Measurements from ENCODE around the gene PLA2G2C.

Gene PLA2G2C

DNA sequence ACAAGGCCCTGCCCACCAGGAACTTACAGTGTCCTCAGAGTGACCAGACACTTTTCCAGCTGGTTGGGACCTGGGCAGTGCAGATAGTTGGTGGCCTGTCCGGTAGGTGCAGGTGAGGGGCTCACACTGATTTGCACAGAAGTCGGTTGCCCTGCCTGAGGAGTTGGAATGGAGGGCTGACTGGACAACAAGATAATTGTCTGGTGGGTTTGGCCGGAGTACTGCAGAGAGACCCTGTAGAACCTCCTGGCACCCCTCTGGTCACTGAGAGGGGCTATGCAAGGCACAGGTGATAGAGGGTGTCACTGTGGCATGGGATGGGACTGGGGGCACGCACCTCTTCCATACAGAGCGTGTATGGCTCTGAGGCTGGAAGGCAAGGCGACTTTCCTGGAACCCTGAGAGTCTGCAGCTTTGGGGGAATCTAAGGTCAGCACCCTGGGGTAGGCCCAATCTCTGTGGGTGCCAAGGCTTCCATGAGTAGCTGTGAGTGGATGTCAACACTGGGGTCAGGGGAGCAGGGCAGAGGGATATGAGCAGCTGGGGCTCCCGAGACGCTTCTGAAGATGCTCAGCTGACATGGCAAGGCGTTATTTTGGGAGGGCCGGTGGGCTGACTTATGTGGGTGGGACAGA lies 59.4 kb downstream of the PLA2G2C start:
- DNase-seq: no peak

DNA sequence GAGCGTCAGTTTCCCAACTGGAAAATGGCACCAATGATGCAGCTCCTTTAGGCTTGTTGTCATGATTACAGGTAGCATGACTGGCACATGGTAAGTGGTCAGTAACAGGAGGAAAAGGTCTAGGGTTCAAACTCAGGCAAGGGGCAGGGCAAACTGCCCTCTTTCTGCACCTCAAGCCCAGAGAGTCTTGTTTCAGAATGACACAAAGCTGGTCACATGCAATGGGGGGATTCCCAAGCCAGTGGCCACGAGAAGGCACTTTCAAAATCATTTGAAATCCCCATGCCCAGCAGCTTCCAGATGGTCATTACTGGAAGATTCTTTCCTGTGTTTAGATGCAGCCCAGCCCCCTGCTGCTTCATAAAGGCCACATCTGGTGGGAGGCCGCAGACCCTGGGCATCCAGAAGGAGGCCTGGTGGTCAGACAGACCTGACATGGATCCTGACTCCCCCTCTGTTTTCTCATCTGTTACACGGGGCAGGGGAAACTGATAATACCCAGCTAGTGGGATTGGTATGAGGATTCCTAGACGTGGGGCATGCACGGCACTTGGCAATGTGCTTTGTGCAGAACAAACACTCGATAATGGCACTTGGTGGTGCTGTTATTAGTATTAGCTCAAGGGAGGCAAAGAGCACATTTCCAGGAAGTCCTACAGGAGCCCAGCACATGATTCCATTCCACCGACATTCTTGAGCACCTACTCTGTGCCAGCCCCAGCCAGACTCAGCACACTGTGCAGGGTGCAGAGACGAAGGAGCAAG lies 60.1 kb downstream of the PLA2G2C start:
- DNase-seq: no peak

GRCh38 chr1:20125100-20125499 lies 61.2 kb downstream of the PLA2G2C start:
- no peak for DNase-seq

DNA sequence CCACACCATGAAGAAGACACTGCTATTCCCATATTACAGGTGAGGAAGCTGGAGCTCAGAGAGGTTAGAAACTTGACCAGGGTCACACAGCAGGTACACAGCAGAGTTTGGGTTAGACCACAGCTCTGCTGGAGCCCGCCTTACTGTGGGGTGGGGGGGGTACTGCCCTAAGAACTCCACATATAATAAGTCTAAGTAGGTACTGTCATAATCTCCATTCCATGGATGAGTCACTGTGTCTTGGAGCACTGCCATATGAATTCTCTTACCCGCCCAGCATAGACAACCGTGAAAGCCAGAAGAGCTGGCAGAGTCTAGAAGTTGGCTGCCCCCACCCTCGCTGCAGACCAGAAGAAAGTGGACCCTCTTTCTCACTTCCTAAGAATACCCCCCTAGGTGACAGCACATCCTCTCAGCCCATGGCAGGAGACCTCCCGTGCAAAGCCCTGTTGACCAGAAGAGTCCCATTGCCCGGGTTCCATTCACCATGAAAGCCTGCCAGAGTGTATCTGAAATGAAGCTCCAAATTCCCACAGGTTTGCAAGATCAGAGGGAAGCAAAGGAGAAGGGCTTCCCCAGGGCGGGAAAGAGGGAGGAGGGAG lies 61.8 kb downstream of the PLA2G2C start:
- DNase-seq: no peak

GRCh38 chr1:20123722-20124455 lies 62.4 kb downstream of the PLA2G2C start:
- DNase-seq: no peak

GRCh38 chr1:20120796-20121195 lies 65.5 kb downstream of the PLA2G2C start:
- DNase-seq: no peak

DNA sequence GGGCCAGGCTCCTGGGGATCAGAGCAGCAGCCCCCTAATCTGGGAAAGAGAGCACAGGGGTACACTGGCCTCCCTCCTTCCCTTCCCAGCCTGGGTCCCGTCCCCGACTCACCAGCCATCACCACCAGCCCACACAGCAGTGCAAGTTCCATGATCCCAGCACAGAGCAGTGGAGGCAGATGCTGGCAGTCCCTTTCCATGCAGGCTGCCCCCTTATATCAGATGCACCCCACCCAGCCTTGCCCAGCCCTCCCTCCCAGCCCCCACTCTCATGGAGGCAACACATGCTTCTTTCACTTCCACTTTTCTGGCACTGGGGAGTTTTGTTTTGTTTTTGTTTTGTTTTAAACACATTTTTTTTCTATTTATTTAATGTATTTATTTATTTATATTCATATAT lies 67.0 kb downstream of the PLA2G2C start, which contains the start of gene PLA2G2D:
TSS of gene PLA2G2D (minus strand) at position 190 of the 400 bp plus-strand sequence. CDS start at position 152, 38 bp downstream.
- DNase-seq: no peak

GRCh38 chr1:20117236-20117635 lies 69.1 kb downstream of the PLA2G2C start:
- no peak for DNase-seq

DNA sequence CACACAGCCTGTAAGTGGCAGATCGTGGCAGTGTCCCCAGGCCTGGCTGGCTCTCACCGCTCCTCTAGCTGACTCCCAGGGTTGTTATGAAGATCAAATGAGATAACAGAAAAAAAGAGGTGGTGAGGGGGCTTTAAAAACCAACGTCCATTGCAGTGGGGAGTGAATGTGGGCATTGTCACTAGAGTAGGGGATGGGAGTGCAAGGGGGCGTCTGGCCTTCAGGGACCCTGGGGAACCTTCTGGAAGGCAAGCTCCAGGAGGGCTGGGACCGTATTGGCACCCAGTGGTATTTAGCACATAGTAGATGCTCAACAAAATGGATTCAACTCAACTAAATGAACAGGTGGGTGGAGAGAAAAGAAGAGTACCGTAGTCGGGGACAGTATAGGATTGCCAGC lies 70.4 kb downstream of the PLA2G2C start:
- DNase-seq: no peak

GRCh38 chr1:20115479-20115878 lies 70.8 kb downstream of the PLA2G2C start:
- DNase-seq: no peak

DNA sequence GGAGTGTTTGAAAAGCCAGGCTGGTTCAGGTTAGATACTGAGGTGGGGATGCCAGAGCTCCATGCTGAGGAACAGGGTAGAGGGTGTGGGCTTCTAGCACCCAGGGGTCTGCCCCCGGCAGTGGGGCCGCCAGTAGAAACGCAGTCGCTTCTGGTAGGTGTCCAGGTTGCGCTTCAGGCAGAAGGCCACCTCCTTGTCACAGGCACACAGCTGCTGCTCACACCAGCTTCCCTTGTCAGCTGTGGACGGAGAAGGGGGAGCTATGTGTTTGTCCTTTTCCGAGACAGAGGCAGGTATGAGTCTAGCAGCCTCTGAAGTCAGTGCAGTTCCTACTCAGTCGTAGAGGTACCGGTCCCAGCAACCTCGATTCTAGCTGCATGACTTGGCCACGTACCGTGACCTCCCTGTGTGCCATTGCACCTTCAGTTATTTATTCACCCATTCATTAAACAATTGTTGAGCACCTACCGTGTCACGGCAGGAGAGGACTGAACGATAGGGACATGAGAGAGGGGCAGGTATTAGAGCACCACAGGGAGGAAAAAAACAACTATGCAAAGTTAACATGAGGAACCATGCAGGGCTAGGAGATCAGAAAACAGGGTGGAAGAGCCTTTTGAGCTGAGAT lies 72.2 kb downstream of the PLA2G2C start:
- DNase-seq: no peak

All from T-helper 9 cell (primary cell).